AG04450 (cell line): ENCODE results near the gene GOLT1A. TPM values are rescaled to one million over a fixed set of nuclear protein-coding genes. Genes with fewer than 3 reads are reported as not detected.
A peak's percentile ranks its signal among the peaks of the same experiment; 100 is the strongest.

Source experiments
- CTCF ChIA-PET: fragments of 300-600, 350-600 bp; formaldehyde crosslinking; extraction: SDS; loops from one replicate; lab custom pipeline; 2022; ENCODE audit warnings: antibody characterized with exemption, inconsistent platforms; lab: Charles Lee
- POLR2A ChIA-PET: fragments of 350-600 bp; formaldehyde crosslinking; extraction: SDS; loops from one replicate; lab custom pipeline; 2021; ENCODE audit warnings: antibody characterized with exemption, inconsistent platforms; lab: Yijun Ruan, JAX
- DNase-seq: peaks from one replicate; pipeline ENCODE4 v3.0.0-alpha.2; 2011; ENCODE audit warnings: low read depth, low spot score
- H3K27ac ChIP-seq: one replicate; pipeline ENCODE4 v1.5.1; 2012; ENCODE audit warnings: low read depth, low read length, control low read depth
- H3K27me3 ChIP-seq: one replicate; pipeline ENCODE4 v1.6.0; 2012; ENCODE audit warnings: low read length; ENCODE audit not compliant: control insufficient read depth, insufficient read depth
- H3K4me3 ChIP-seq: 2 replicates; pipeline ENCODE4 v1.5.1; 2011; ENCODE audit warnings: mild to moderate bottlenecking, low read depth, low read length, control low read depth
- H3K9me3 ChIP-seq: 2 replicates; pipeline ENCODE4 v1.5.1; 2012; ENCODE audit warnings: low read length; ENCODE audit not compliant: control insufficient read depth, insufficient read depth
- CTCF ChIP-seq: IDR thresholded peaks from 2 replicates; pipeline ENCODE4 v1.5.1; 2011; ENCODE audit warnings: low read depth, low read length, control low read depth, inconsistent platforms
- polyA plus RNA-seq: library from polyadenylated mRNA; depleted of rRNA; stranded (reverse); fragments of >200 nt; gene quantifications from 2 replicates; pipeline ENCODE4 v1.2.3, GENCODE V29; 2011

GOLT1A gene
- polyA plus RNA-seq, 1 experiment: not detected

DNA sequence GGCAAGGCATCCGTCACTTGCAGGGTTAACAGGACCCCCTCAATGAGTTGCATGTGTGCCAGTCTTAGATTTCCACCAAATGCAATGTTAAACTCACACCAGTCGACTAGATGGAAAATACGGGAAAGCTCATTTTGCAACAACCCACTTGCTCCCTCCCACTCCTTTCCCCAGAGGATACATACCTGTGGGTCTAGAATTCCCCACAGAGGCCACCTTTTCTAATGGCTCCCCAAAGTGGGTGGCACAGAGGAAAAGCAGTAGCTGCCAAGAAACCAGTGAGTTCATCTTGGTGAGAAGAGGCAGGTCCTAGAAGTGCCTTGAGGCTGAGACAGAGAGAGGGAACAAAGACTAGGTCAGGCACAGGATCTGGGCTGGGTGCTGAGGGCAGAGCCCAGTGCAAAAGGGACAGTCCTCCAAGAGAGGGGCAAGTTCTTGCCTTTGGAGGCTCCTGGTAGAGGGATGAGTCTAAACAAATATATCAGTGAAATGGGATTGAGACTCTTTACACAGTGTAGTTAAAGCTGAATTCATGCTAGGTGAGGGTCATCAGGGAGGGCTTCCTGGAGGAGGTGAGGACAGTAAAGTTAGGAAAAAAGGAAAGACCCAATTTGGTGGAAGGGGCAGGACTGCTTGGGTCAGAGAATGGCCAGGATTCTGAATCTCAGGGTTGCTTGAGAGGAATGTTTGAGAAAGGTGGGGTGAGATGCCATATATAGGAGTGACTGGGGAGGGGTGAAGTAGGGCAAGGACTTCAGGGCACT is 21.0 kb downstream of the GOLT1A start:
- POLR2A ChIA-PET: no interaction called here
- peaks cover 4% of the 10 kb centered on the region for H3K27me3 ChIP-seq
- CTCF ChIA-PET: interaction anchor here (0.7 to 3.3 kb wide), 6 partner anchors 14 to 174 kb away, joined by 3 to 39 read pairs (median 7); no protein-coding TSS in a partner anchor

GRCh38 chr1:204192046-204192445 is 21.7 kb downstream of the GOLT1A start:
- Histone ChIP-seq H3K9me3 (no peaks in the 10 kb centered on the region), H3K4me3 (no peak overlapping the region), H3K27me3 (peaks cover 6% of the 10 kb centered on the region), H3K27ac (no peak overlapping the region)
- DNase-seq: no peak
- TF ChIP-seq CTCF: no peak
- ChIA-PET POLR2A (no interaction called here), CTCF (interaction anchor here (0.7 to 3.3 kb wide), 5 partner anchors 14 to 174 kb away, joined by 3 to 39 read pairs (median 6); no protein-coding TSS in a partner anchor)

More for the DNA sequence above, 21.0 kb downstream of the GOLT1A start:
- Histone ChIP-seq H3K4me3 (no peak overlapping the region), H3K27ac (no peak overlapping the region), H3K9me3 (no peaks in the 10 kb centered on the region)
- no peak for DNase-seq
- TF ChIP-seq CTCF: no peak

- no peak for DNase-seq
- no peak overlapping the region for H3K27ac ChIP-seq
- CTCF ChIA-PET: interaction anchor here (0.8 to 3.3 kb wide), 8 partner anchors 15 to 207 kb away, joined by 3 to 39 read pairs (median 6); partner anchors contain the start of gene GOLT1A
- POLR2A ChIA-PET: no interaction called here
- H3K27me3 ChIP-seq: peaks cover 6% of the 10 kb centered on the region
- no peak overlapping the region for H3K4me3 ChIP-seq
- TF ChIP-seq CTCF: no peak
- no peaks in the 10 kb centered on the region for H3K9me3 ChIP-seq
Observed at GRCh38 chr1:204191456-204191855, 22.3 kb downstream of the GOLT1A start.

- no peak overlapping the region for H3K27ac ChIP-seq
- H3K9me3 ChIP-seq: no peaks in the 10 kb centered on the region
- no peak for DNase-seq
- peak overlapping the region; percentile 17; the same call in 1 of the 2 replicates for H3K4me3 ChIP-seq
- POLR2A ChIA-PET: interaction anchor here (0.9 kb wide), 1 partner anchor 63 kb away, joined by 3 read pairs; no protein-coding TSS in a partner anchor
- CTCF ChIA-PET: interaction anchor here (0.8 to 3.3 kb wide), 8 partner anchors 16 to 313 kb away, joined by 3 to 39 read pairs (median 6); partner anchors contain the start of gene GOLT1A
- H3K27me3 ChIP-seq: peaks cover 6% of the 10 kb centered on the region
- TF ChIP-seq CTCF: no peak
Observed at GRCh38 chr1:204190212-204191211, 23.3 kb downstream of the GOLT1A start.
